GM19372 (cell line): Measurements from ENCODE around the gene ZNF850.

Experiments used
- ATAC-seq: cut with Tn5 transposase; IDR thresholded peaks from one replicate; pipeline ENCODE4 v1.9.1; 2021; ENCODE audit warnings: mild to moderate bottlenecking, low read depth, moderate library complexity; ENCODE audit not compliant: unreplicated experiment

The ZNF850 gene

GRCh38 chr19:36707134-36707533 is 65.5 kb downstream of the ZNF850 start:
- ATAC-seq = no peak

DNA sequence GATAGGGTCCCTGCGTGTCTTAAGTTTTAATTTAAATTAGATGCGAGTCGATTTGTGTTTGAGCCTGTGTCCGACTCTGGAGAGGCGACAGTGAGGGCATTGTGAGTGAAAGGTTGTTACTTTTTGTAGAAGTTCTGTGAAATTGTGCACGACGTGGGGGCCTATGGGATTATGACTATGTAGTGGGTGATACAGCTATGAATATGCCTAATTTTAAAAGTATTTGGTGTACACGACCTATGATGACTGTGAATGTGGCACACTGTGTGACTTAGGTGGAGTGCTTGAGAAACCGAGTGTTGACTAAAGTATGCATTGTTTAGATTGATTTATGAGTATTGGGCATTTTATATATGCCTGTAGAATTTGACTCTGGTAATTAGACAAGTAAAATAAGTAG is 84.5 kb downstream of the ZNF850 start:
- ATAC-seq = no peak

DNA sequence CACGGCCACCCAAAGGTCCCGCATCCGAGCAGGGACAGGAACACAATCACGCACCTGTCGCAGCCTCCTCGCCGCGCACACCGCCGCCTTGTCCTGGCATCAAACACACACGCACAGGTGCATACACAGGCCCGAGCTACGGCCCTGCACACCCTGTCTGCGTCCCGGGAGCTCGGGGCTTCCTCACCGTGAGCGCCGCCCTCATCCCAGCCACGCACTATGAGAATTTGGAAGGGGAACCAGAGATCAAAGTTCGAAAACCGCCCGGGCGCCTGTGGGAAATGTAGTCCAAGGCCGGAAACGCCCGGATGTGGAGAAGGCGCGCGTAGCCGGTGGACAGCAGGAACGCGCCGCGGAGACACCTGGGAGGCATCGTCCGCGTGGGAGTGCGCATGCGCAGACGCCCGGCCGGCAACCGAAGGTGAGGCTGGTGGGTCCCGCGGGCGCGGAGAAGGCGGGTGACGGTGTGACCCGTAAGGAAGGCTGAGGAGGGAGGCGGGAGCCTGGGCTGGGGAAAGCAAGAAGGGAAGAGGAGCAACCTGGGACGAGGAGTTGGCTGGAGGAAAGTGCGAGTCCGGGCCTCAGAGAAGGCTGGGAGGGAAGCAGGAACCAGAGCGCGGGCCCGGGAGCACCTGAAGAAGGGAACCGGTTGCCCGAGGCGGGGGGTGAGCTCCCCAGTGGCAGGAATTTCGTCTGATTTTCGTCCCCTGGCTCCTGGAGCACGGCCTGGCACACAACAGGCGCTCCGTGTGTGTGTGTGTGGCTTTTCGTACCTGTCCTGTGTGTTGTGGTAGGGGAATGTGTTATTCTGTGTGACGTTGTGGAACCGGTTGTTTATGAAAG is 85.2 kb downstream of the ZNF850 start, which contains the start of gene ZNF567:
TSS of gene ZNF567 (plus strand) at position 399 of the 843 bp plus-strand sequence. CDS start 7,256 bp downstream, outside the sequence.
- peak; percentile 93 for ATAC-seq

DNA sequence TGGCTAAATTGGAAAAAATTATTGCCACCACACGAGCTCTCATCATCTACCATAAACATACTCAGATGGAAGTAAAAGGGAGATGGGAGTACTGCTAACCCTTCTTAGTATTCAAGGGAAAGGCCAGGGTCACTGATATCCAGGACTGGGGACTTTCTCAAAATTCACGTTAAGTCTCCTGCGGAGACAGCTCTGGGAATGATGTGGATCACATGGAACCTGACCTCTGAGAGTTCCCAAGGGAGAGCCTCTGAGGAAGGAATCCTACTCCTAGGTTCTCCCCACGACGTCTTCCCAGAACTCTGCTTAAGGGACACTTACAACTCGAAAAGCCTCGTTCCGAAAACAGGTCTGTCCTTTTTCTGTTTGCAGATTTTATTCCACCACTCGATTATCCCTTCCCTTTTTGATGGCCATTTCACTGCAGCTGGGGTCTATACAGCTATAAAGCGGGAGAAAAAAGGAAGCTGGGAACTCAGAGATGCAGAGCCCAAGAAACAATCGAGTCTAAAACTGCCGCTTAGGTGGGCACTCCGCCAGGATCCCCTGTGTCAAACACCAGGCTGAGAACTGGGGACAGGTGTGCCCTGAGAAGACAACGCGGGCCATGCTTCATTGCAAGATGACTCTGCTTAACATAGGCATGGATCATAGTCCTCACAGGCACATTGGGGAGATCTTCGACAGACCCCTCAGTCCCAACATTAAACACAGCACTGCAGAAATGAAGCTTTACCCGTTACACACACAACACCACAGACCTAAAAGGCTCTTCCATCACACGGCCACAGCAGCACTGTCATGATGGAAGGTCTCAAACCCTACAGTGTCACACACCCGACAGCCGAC is 86.0 kb downstream of the ZNF850 start:
- peak; percentile 12 for ATAC-seq

GRCh38 chr19:36685835-36686234 is 86.8 kb downstream of the ZNF850 start:
- no peak for ATAC-seq

GRCh38 chr19:36679455-36679854 is 93.2 kb downstream of the ZNF850 start:
- no peak for ATAC-seq

DNA sequence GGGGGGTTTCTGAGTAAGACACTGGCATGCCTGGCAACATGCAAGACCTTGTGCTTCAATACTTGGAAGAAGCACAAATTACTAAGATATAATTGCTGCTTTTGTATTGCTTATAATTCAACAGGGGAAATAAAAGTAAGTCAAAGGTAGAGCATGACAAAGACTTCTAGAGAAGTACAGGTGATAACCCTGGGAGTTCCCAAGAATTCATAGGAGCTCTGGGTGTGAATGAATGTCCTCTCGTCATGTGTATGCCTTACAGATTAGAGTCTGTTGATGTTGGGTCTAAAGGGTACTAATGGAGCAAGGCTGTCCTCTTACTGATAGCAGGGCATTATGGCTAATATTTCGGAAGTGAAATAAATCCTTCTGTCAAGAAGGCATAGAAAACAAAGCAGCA is 98.4 kb downstream of the ZNF850 start:
- no peak for ATAC-seq

- no peak for ATAC-seq
Measured at GRCh38 chr19:36672368-36672767, 100.2 kb downstream of the ZNF850 start.

GRCh38 chr19:36668646-36669045 is 104.0 kb downstream of the ZNF850 start:
- ATAC-seq = no peak

DNA sequence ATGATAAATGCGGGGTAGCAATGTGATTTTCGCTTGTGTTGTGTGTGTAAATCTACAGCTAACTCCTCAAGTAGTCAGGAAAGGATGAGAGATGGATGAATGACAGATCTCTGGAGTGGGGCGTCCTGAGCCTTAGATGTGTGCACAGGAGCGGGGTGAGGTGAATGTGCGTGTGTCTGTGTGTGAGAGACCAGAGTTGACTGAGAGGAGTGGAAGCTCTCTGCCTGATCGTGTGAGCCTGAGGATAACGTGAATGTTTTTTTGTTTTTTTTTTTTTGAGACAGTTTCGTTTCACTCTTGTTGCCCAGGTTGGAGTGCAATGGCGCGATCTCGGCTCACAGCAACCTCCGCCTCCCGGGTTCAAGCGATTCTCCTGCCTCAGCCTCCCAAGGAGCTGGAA is 106.8 kb downstream of the ZNF850 start:
- ATAC-seq = no peak
